Suprapubic skin (tissue), 4 donors: ENCODE data around the gene RERE.

Experiments
- CTCF ChIP-seq, 2 donors: fragments of 200-600 bp in 1 of 2; fragments of 450-650 bp in 1 of 2; sonication (generic) in 1 of 2; IDR thresholded peaks; one replicate each; pipeline ENCODE4 v1.5.1; 2016 to 2019; ENCODE audit warnings: antibody characterized with exemption in 2 of 2, mild to moderate bottlenecking in 1 of 2, moderate library complexity in 1 of 2
- EP300 ChIP-seq: sonication (generic); formaldehyde crosslinking; IDR thresholded peaks from one replicate; pipeline ENCODE4 v1.6.1; 2017; ENCODE audit warnings: antibody characterized with exemption
- POLR2AphosphoS5 ChIP-seq, 3 donors: sonication (generic); formaldehyde crosslinking; IDR thresholded peaks; one replicate each; pipeline ENCODE4 v1.6.1; 2017; ENCODE audit warnings: antibody characterized with exemption in 3 of 3

DNA sequence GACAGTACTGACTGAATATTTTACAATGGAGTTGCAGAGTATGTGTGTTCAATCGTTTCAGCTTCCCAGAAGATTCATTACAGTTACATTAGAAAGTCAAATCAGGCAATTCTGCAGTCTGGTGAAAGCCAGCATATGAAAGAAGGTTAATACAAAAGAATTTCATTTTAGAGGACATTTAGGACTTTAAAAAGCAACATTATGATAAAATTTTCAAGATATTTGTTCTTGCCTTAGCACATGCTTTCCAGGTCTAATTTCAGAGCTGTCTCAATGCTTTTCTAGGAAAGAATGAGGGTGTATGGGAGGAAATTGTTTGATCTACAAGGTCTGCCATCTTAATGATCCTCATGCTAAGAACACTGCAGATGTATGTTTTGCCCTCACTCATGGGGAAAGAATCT, 63.2 kb downstream of the RERE start:
- no peak for TF ChIP-seq POLR2AphosphoS5 (IDR thresholded peaks at IDR 0.05)
- no peak for TF ChIP-seq EP300
- no peak for TF ChIP-seq CTCF (IDR thresholded peaks at IDR 0.05)
